GM19240 (cell line): ENCODE measurements around the gene LEMD2.
A peak's percentile ranks its signal among the peaks of the same experiment; 100 is the strongest.

Source experiments
- DNase-seq: peaks from one replicate; pipeline ENCODE4 v3.0.0; 2011; ENCODE audit warnings: low spot score; ENCODE audit not compliant: insufficient read length

LEMD2 gene

DNA sequence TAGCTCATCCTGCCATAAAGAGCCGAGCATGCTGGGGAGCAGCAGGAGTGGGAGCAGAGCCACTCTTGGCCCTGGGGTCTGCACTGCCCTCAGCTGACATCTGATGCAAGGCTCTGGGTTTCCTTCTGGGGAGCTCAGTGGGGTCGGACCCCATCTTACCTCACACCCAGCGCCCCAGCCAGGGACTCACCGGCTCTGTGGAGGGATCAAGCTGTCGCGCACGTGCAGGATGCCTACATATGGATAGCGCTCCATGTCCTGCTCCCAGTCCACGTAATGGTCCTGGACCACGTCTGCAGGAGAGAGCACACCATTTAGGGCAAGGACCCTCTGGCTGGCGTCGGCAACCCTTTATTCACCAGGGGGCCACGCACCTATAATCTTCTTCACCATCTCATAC, 12.2 kb downstream of the LEMD2 start:
- no peak for DNase-seq

DNA sequence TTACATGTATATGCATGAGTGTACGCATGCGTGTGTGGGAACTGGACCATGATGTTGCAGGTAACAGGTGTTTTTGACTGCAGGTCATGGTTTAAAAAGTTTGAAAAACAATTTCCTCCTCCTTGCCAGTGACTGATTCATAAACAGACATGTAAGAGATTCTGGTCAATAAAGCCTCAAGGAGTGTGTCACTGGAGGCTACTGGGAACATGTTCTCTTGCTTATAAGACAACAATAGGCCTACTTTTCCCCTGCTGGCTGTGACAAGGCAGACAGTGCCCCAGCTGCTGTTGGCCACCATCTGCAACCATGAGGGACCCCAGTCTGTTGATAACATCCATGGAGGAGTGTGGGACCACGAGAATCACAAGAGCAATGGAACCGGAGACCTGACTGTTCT, 12.7 kb downstream of the LEMD2 start:
- DNase-seq: no peak

DNA sequence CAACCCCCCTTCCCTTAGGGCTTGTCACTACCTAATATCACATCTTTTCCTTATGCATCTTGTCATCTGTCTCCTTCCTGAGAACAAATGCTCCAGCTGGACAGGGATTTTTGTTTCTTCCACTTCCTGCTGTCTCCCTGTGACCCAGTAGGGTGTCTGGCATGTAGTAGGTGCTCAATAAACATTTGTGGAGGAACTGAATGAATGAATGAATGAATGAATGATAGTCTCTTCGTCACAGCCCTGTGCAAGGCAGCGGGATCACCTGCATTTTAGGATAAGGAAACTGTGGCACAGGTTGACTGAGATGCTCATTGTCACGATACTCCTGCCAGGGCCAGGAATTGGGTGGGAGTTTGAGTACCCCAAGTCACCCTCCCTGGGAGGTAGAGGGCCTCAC, 14.2 kb downstream of the LEMD2 start:
- no peak for DNase-seq

DNA sequence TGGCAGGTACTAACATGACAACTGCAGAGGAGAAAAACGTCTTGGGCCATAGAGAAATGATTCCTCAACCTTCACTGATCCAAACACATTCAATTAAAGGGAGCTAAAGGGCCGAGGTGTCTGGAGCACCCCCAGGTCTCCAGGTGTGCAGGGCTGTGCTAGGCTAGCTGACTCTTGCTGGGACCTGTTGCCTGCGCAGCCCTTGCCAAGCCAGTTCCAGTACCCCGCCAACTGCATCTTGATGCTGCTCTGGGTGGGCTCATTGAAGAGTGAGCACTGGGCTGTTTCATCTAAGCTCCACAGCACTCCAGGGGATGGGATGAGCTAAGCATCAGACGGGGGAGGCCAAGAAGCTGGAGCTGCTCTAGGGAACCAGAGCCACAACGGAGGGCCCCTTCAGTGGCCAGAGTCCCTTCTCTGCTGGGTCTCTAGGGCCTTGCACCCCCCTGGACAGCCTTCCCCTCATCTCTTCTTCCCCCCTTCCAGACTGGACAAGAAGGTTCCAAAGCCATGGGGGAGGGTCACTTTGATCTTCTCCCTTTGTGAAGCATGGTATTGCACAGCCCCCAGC, 15.9 kb downstream of the LEMD2 start:
- DNase-seq: no peak

GRCh38 chr6:33772082-33772830, 16.7 kb downstream of the LEMD2 start:
- DNase-seq: no peak

- DNase-seq: peak; percentile 63
Observed at GRCh38 chr6:33771146-33772081, 17.5 kb downstream of the LEMD2 start.

- DNase-seq: no peak
Observed at GRCh38 chr6:33770833-33771145, 18.1 kb downstream of the LEMD2 start.

DNA sequence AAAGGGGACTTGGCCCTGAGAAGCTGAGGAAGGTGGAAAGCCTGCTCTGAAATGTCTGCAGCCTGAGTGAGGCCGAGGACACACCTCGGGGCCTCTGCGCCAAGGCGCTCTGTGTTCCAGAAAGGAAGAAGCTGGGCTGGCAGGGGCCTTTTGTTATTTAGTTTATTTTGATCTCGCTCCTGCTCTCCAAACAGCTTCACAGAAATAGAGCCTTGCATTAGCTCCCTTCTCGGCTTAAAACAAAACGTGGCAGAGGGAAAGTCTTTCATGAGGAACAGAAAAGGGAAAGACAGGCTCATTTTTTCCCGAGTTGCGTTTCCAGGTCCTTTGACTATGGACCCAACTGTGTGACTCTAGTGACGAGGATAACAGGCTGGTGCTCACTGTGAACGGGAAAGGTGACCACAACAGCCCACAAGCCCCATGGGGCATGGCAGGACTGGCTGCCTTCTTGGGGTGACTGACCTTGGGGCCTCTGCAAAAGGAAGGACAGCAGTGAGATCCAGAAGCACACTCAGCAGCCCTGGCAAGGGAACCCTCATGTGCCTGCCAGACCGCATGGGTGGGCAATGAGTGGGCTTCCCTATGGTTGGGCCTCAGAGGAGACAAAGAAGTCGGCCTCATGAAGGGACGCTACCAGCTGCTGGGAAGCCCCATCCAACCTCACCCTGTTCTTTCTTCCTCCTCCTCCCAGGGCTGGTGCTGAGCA, 18.7 kb downstream of the LEMD2 start:
- DNase-seq: no peak

- DNase-seq: no peak
Observed at GRCh38 chr6:33769248-33769821, 19.6 kb downstream of the LEMD2 start.

DNA sequence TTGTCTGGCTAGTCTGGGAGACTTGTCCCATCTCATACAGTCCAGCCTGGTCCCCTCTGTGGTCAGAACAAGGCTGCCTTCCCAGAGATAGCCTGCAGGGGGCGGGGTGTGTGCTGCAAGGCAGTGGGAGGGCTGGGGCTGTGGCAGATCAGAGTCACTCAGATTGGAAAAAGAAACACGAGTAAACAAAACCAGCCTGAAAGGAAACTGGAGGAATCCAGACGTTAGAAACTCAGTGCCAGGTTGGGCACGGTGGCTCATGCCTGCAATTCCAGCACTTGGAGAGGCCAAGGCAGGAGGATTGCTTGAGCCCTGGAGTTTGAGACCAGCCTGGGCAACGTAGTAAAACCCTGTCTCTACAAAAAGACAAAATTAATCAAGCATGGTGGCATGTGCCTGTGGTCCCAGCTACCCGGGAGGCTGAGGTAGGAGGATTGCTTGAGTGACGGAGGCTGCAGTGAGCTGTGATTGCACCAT, 20.2 kb downstream of the LEMD2 start:
- peak; percentile 67 for DNase-seq

DNA sequence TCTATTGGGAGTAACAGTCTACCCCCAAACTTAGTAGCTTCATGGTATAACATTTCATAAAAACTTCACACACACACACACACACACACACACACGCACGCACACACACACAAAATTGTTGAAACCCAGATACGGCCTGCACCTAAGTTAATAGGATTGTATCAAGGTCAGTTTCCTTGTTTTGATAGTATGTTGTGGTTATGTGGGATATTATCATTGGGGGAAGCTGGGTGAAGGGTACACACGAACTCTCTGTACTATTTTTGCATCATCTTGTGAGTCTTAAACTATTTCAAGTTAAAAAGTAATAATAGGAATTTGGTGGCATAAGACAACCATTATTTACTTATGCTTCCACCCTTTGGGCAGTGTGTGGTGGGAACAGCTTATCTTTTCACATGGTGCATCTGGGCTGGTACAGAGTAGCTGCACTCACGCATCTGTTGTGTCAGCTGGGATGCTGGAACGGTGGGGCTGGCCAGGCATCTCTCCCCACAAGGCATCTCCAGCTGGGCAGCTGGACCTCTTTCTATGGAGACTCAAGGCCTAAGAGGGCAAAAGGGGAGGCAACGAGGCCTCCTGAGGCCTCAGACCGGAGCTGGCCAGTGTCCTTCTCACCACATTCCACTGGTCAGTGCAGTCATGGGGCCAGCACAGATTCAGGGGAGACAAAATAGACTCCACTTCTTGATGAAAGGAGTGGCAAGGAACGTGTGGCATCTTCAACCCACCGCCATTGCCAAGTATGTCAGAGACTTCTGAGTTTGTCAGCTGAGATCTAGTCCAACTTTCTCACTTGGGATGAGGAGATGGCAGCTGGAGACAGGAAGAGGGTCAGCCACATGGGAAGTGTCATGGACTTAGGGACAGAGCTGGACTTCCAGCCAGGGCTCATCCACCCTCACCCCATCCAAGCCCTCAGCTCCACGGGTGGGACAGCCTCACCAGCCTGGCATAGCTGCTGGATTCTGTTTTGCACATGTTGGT, 21.7 kb downstream of the LEMD2 start:
- DNase-seq: no peak

GRCh38 chr6:33765368-33765767, 23.6 kb downstream of the LEMD2 start:
- DNase-seq: no peak

- DNase-seq: no peak
Observed at GRCh38 chr6:33764036-33764435, 24.9 kb downstream of the LEMD2 start.

GRCh38 chr6:33763483-33763882, 25.4 kb downstream of the LEMD2 start:
- no peak for DNase-seq

GRCh38 chr6:33762713-33763112, 26.2 kb downstream of the LEMD2 start:
- no peak for DNase-seq

- DNase-seq: no peak
Observed at GRCh38 chr6:33761922-33762629, 26.9 kb downstream of the LEMD2 start.

GRCh38 chr6:33761581-33761921, 27.4 kb downstream of the LEMD2 start:
- no peak for DNase-seq

GRCh38 chr6:33759887-33760629, 28.9 kb downstream of the LEMD2 start:
- DNase-seq: no peak

- no peak for DNase-seq
Observed at GRCh38 chr6:33758815-33759216, 30.1 kb downstream of the LEMD2 start.
